PFSK-1 (cell line): ENCODE measurements around the gene FNBP1.

Experiments
- POLR2AphosphoS5 ChIP-seq: IDR thresholded peaks from 2 replicates; pipeline ENCODE4 v1.6.1; 2012; ENCODE audit warnings: low read depth, mild to moderate bottlenecking, control low read depth, low read length, moderate library complexity
- SIN3A ChIP-seq: IDR thresholded peaks from 2 replicates; pipeline ENCODE4 v1.6.1; 2012; ENCODE audit warnings: mild to moderate bottlenecking, low read length, moderate library complexity, borderline replicate concordance; ENCODE audit not compliant: insufficient read depth
- TAF1 ChIP-seq: IDR thresholded peaks from 2 replicates; pipeline ENCODE4 v1.6.1; 2012; ENCODE audit warnings: low read length, control low read depth, borderline replicate concordance; ENCODE audit not compliant: insufficient read depth
- TF ChIP-seq, protein P1 (sequence below), 2 experiments: IDR thresholded peaks; 2 replicates each; pipeline versions ENCODE4 v1.6.1 to v1.8.0; 2011 to 2012; ENCODE audit warnings: low read depth in 2 of 2, low read length in 2 of 2, control low read depth in 1 of 2, inconsistent platforms in 1 of 2, mild to moderate bottlenecking in 1 of 2, moderate library complexity in 1 of 2; ENCODE audit not compliant: insufficient read depth in 1 of 2

DNA sequence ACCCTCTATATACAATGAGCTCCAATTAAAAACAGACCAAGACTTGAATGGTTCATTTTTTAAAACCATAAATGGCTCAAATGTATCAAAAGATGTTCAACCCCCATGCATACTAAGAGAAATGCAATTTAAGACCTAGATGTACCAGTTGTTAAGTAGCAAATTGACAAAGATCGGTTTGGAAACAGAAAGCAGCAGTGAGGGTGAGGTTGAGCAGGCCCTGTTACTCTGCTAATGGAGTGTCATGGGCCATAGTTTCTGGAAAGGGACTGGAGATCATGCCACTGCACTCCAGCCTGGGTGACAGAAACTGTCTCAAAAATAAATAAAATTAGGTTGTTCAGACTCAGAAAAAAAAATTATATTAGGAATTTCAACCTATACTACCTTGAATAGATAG is 55.0 kb downstream of the FNBP1 start:
- TF ChIP-seq POLR2AphosphoS5 (no peak), SIN3A (no peak), TAF1 (no peak)
- TF ChIP-seq, protein P1, sequence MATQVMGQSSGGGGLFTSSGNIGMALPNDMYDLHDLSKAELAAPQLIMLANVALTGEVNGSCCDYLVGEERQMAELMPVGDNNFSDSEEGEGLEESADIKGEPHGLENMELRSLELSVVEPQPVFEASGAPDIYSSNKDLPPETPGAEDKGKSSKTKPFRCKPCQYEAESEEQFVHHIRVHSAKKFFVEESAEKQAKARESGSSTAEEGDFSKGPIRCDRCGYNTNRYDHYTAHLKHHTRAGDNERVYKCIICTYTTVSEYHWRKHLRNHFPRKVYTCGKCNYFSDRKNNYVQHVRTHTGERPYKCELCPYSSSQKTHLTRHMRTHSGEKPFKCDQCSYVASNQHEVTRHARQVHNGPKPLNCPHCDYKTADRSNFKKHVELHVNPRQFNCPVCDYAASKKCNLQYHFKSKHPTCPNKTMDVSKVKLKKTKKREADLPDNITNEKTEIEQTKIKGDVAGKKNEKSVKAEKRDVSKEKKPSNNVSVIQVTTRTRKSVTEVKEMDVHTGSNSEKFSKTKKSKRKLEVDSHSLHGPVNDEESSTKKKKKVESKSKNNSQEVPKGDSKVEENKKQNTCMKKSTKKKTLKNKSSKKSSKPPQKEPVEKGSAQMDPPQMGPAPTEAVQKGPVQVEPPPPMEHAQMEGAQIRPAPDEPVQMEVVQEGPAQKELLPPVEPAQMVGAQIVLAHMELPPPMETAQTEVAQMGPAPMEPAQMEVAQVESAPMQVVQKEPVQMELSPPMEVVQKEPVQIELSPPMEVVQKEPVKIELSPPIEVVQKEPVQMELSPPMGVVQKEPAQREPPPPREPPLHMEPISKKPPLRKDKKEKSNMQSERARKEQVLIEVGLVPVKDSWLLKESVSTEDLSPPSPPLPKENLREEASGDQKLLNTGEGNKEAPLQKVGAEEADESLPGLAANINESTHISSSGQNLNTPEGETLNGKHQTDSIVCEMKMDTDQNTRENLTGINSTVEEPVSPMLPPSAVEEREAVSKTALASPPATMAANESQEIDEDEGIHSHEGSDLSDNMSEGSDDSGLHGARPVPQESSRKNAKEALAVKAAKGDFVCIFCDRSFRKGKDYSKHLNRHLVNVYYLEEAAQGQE (IDR thresholded peaks at IDR 0.05; ENCODE audit: insufficient read depth in 1 of 2, low read depth in 2 of 2, low read length in 2 of 2) = no peak
